Non-pigmented ciliary epithelial cell (primary cell): Measurements from ENCODE around the gene TMEM62.
"Not testable (repeated sequence)": the region's sequence is repeated elsewhere in the genome, so short reads cannot be mapped to it uniquely, and the experiment has no call there.

Source experiments
- DNase-seq: peaks from one replicate; pipeline ENCODE4 v3.0.0-alpha.2; 2010; ENCODE audit warnings: low read depth

The TMEM62 gene

DNA sequence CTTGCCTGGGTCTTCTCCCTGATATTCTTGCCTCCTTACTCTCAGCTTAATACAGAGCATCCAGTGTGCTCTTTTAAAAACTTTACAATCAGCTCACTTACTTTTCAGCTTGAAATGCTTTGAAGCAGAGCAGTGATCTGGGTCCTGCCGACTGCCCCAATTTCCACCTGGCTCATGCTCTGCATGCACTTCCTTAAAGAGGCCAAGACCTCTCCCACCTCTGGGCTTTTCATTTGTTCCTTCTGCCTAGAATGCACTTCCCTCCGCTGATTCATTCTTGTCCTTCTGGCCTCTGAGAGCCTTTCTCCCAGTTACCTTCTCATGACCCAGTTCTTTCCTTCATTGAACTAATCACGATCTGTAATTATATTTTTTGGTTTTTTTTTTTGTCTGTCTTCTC is 49.9 kb downstream of the TMEM62 start:
- DNase-seq, result no peak

DNA sequence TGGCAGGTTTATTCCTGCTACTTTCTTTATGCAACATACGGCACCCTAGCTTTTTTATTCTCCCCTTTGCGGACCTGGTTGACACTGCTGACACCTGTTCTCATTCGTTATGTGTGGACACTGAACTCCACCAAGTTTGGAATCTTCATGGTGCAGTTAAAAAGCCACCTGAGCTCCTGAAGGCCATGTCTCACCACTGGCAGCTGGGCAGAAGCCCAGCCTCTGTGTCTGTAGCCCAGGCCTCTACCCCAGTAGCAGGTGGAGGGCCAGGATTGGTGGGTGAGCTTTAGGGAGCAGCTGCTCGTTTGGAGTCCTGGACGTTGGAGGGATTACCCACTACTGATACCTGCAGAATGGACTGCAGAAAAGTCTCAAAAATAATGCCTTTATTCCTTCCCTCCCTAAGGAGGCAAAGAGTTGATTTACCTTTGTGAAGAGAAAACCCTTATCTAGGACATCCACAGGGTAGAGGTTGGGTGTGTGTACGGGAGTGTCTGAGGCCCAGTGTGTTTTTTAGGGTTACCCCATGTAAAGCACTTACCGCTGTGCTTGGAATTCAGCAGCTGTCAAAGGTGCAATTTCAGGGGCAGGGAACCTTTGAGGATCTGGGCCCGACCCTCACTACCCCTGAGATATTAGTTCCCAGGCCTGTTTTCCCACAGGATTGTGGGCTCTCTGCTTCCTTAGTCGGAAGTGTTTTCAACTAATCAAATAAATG is 51.2 kb downstream of the TMEM62 start:
- DNase-seq, result no peak

DNA sequence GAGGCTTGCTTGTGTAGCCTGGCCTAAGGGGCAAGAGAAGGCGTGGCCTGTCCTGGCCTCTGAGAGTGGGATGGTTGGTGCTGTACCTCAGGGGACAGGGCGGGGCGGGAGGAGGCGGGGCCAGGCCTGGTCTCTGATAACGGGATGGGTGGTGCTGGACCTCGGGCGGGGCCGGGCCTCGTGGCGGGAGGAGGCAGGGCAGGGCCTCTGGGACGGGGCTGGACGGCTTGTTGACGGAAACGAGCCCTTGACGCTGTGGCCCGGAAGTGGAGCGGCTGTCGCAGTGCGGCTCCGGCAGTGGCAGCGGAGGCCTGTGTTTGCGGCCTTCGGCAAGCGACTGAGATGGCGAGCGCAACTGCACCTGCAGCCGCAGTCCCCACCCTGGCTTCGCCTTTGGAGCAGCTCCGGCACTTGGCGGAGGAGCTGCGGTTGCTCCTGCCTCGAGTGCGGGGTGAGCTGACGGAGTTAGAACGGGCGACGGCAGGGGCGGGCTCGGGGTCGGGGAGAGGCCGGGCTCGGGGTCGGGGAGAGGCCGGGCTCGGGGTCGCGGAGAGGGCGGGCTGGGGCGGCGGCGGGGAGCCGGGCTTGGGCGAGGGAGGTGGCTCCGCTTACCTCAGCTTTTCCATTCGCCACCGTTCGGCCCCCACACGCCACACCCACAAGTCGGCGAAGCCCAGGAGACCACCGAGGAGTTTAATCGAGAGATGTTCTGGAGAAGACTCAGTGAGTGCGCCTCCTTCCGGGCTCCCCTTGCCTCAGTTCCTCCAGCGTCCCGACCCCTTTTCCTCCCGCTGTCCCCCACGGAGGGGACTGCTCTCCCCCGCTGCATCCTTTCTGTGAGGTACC is 52.0 kb downstream of the TMEM62 start, which contains the start of gene CCNDBP1:
TSS of gene CCNDBP1 (plus strand) at position 247 of the 846 bp plus-strand sequence. CDS start at position 343, 96 bp downstream.
- DNase-seq, result no peak

DNA sequence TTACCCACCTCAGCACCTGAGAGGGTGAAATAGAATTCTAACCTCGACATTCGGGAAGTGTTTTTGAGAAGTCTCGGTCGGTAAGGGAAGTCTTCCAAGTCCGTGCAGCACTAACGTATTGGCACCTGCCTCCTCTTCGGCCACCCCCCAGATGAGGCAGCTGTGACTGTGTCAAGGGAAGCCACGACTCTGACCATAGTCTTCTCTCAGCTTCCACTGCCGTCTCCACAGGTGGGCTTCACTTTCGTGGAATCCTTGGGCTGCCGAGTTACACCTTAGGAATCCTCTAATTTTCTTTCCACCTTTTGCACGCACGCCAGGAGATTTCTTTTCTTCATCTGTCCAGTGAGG is 52.6 kb downstream of the TMEM62 start:
- DNase-seq, result no peak

DNA sequence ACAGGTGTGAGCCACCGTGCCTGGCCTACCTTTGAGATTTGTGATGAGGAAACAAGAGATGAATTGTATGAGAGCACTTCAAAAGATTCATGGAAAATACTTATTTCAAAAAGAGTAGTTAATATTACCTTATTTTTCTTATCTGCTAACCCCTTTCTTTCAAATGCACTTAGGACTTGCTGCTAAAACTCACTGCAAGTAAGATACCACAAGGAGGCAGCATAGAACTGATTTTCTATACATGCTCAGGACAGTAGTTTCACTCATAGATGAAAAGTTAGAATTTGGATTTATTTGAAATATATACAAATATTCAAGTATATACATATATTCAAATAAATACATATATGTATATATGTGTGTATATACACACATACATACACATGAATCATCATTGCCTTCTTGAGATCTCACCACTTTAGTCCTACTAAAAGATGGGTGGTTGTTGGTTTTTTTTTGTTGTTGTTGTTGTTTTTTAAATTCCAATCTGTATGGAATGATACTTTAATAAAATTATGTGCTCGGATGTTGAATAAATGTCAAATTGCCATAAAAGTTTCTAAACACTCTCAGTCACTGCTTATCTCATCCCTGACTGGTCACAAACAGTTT is 54.3 kb downstream of the TMEM62 start:
- DNase-seq, result peak; percentile 31

DNA sequence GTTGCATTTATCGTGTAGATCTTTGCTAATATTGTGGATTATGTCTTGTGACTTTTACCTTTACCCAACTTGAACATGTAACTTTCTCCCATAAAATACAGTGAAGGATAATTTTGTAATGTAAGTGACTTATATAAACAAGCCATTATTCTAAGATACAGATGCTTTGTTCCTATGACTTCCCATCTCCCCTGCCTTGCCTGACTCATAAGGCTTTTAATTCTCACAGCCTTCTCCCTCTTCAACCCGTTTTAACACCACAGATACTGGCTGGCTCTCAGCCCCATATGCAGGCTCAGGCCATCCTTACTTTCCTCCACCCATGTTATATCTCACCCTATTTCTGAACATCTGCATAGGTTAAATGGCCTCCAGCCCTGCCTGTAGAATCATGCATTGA is 55.9 kb downstream of the TMEM62 start:
- DNase-seq, result no peak

DNA sequence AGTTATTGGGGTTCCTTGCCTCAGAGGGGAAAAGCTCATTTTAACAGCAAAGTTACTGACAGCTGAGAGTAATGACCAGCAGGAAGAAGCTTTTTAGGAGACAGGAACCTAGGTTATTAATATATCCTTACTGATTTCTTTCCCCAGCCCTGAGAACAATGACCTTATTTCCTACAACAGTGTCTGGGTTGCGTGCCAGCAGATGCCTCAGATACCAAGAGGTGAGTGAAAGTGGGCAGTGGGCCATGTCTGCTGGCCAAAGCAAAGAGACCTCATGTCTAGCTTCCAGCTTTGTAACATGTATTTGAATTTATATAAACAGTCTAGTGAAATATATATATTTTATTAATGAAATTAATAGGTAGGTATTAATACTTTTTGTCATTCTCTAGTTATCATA is 56.8 kb downstream of the TMEM62 start:
- DNase-seq, result no peak

DNA sequence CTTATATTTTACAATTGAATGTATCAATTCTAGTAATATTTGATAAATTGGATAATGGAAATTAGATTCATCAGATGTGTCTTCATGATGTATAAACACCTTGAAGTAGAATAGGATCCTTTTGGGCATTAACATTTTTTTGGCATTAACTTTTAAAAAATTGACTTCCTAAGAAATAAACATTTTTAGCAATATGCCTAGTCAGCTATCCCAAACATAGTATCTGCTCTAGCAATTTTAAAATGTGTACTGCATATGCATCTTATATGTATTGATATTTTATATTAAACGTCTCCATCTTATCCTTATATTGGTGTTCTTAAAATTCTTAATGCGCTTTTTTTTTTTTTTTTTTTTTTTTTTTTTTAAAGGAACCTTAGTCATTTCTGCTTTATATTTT is 60.3 kb downstream of the TMEM62 start:
- no peak for DNase-seq

DNA sequence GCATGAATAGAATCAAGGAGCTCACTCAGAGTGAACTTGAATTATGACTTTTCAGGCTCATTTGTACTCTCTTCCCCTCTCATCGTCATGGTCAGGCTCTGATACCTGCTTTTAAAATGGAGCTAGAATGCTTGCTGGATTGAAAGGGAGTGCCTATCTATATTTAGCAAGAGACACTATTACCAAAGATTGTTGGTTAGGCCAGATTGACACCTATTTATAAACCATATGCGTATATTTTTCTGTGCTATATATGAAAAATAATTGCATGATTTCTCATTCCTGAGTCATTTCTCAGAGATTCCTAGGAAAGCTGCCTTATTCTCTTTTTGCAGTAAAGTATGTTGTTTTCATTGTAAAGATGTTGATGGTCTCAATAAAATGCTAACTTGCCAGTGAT is 61.4 kb downstream of the TMEM62 start:
- no peak for DNase-seq

DNA sequence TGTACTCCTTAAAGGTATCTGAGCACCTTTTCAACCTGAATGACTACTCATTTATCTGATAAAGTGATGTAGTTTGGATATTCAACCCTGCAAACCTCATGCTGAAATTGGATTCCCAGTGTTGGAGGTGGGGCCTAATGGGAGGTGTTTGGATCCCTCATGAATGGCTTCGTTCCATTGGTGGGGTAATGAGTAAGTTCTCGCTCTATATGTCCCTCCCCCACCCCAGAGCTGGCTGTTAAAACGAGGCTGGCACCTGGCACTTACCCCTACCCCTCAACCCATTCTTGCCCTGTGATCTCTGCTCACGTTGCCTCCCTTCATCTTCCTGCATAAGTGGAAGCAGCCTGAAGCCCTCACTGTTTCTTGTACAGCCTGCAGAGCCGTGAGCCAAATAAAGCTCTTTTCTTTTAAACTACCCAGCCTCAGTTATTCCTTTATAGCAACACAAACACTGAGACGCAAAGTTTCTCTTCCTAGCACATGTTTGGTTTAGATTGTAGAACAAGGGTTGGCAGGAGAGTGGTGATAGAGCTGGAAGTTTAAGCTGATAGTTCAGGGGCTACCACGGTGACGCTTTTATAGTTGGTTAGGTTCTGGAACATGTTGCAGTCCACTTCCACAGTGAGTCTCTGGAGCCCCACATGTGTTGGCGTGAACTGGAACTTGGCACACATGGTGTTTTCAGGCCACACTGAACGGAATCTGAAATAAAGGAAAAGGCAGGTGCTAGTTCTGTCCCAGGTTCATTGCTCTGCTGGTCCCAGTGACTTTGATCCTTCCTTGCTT is 63.6 kb downstream of the TMEM62 start:
- no peak for DNase-seq

DNA sequence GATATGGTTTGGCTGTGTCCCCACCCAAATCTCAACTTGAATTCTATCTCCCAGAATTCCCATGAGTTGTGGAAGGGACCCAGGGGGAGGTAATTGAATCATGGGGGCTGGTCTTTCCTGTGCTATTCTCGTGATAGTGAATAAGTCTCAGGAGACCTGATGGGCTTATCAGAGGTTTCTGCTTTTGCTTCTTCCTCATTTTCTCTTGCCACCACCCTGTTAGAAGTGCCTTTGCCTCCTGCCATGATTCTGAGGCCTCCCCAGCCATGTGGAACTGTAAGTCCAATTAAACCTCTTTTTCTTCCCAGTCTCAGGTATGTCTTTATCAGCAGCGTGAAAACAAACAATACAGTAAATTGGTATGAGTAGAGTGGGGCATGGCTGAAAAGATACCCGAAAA is 64.4 kb downstream of the TMEM62 start:
- not testable (repeated sequence) for DNase-seq

DNA sequence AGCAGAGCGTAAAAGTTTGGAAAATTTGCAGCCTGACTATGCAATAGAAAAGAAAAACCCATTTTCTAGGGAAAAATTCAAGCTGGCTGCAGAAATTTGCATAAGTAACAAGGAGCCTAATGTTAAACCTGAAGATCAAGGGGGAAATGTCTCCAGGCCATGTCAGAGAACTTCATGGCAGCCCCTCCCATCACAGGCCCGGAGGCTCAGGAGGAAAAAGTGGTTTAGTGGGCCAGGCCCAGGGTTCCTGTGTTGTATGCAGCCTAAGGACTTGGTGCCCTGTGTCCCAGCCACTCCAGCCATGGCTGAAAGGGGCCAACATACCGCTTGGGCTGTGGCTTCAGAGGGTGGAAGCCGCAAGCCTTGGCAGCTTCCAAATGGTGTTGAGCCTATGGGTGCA is 65.2 kb downstream of the TMEM62 start:
- DNase-seq, result not testable (repeated sequence)

DNA sequence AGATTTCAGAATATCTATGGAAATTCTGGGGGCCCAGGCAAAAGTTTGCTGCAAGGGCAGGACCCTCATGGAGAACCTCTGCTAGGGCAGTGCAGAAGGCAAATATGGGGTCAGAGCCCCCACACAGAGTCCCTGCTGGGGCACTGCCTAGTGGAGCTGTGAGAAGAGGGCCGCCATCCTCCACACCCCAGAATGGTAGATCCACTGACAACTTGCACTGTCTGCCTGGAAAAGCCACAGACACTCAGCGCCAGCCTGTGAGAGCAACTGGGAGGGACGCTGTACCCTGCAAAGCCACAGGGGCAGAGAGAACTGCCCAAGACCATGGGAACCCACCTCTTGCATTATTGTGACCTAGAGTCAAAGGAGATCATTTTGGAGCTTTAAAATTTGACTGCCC is 65.6 kb downstream of the TMEM62 start:
- no peak for DNase-seq

DNA sequence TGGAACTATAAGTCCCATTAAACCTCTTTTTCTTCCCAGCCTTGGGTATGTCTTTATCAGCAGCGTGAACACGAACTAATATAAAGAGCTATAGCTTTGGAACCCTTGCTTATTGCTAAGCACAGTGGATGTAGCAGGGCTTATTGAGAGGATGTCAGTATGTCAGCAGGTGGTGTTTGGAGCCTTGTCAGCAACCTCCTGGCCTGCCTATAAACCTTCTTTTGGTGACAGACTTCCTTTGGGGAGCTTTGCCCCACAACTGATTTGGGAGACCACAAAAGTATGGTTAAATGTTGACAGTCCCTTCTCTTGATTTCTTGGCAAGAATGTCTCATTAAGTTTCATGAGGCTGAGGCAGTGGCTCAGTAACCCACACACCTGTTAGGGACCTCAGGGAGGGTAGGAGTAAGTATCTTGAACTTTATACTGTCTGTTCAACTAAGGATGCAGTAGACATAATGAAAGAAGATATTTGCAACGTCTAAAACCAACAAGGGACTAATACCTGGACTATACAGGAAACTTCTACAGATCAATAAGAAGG is 66.6 kb downstream of the TMEM62 start:
- DNase-seq, result no peak

DNA sequence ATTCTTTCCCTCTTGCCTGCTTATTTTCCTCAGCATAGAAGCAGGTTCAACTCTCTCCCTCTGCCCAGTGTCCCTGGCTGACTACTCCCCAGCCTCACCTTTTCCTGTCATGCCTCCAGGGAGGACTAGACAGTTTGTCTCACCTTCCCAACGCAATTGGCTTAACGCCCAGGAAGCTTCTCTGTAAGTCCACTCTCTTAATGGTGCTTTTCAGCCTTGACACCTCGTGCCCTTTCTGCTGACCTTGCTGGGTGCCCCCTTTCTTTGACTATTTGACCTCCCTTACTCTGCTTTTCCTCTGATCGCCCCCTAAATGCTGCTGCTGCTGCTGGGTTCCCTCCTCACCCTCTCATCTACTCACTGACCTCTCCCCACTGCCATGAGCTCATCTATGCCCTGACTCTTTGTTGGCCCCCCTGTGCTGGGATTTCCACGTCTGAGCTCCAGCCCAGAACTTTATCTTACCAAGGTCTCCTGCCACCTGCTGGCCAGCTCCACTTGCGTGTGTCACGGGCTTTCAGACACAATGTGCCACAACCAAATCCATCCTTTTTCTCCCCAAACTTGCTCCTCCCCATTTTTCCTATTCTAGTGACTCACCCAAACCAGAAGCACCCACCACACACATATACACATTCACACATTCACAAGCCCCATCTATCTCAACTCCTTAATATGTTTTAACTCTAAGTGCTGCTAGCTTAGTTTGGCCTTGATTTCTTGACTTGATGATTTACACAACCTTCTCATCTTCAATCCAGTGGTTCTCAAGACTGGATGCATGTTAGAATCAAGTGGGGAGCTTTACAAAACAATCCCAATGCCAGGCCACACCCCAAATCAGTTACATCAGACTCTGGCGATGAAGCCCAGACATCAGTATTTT is 70.9 kb downstream of the TMEM62 start:
- peak; percentile 28 for DNase-seq

DNA sequence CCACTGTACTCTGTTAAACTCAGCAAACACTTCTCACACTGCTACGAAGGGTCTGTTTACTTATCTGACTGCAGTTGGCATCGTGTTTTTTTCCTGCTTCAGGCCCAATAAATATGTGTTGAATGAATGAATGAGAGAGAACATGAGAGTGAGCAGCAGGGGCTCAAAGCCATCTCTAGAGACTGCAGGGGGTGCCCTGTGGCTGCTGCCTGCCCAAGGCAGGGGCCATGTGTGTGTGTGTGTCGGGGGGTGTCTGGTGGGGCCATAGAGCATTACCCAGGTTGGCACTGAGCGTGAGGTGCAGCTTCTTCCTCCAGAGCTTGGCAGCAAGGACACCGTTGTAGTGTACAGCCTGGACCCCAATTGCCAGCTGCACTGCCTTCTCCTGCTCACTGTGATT is 72.7 kb downstream of the TMEM62 start:
- no peak for DNase-seq

DNA sequence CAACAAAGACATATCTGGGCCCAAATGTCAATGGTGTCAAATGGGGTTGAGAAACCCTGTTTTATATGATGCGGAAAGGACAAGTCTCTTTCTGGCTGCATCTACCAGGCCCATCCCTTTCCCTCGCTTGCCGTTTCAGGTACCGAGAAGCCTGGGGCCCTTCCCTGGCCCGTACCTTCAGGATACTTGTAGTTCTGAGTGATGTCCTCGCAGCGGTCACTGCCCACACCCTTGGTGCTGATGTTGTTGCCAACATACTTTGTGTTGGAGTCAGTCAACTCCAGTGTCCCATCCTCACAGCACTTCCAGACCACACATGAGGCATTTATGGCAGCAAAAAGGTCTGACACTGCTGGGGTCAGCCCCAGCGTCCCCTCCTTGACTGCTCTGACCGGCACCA is 73.6 kb downstream of the TMEM62 start:
- no peak for DNase-seq

DNA sequence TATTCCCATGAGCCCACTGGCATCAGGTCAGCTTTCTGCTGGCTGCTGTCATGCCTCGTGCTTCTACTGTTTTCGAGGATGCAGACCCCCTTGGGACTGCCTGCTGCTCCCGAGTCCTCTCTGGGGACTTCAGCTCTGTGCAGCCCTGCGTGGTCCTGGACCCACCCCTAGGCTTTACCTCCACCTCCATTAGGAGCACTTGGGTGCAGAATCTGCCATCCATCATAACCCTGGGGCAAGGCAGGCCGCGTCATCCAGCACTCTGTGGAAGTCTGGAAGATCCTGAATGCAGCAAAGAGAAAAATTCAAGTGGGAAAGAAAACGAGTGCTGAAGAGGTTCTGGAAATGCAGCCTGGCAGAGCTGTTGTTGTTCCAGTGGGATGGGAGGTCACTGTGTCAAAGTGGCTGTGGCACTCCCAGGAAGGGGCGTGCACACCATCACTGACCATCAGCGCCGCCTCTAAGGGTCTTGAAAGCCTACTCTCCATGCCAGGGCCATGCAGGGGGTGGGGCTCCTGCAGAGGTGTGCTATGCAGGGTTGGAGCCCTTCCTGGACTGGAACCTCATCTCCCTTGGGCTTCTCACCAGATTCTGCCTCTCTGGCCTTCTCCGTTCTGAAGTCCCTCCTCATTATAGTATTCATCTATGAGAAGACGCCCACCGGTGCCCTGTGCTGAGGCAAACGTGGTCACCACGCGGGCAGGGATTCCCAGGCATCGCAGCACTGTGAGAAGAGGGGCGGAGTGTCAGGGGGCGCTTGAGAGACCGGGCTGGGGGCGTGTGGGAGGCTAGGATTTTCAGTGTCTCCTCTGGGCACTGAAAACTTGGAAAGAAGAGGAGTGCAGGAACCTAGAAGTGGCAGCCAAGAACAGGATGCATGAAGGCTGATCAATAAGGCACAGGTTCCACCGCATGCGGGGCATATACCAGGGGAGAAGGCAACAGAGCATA is 74.9 kb downstream of the TMEM62 start:
- DNase-seq, result no peak

DNA sequence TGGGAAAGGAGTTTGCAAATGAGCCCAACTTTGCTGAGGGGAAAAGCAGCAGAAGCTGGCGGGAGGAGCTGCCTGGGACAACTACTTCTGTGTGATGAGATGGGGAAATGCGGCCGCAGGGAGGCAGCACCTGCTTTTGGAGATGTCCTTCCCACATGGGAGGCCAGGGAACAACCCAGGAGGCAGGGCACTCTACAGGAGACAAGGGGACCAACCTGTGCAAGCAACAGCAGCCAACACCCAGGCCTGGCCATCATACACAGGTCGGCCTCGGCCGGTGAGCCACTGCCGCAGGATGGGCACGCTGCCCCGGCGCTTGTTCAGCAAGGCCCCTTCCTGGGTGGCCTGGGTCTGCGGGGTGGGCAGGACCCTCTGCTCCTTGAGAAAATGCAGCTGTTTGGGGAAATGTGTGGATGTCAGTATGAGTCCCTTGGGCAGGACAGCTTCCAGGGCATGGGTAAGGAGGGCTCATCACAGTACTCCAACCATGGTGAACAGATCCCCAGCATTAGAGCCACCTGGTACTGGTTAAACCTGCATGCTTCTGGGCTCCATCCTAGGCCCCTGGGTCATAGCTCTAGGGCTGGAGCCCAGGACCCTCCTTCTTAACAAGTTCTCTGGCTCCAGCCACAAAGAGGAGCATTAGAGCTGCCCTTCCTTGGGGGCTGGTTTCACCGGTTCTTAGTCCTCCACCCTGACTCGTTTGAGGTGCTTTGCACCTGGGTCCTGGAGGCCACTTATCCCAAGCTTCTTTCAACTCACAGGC is 75.9 kb downstream of the TMEM62 start:
- no peak for DNase-seq
